HFFc6 (cell line): Measurements from ENCODE around the gene NKD2. TPM values are rescaled to one million over a fixed set of nuclear protein-coding genes. Genes with fewer than 3 reads are reported as not detected.
"Not testable (repeated sequence)": the region's sequence is repeated elsewhere in the genome, so short reads cannot be mapped to it uniquely, and the experiment has no call there.

ENCODE experiments used
- DNase-seq: peaks from one replicate; pipeline ENCODE4 v3.0.0-alpha.2; 2018
- H3K27ac Mint-ChIP-seq: 2 replicates; pipeline ENCODE4 v1.8.0; 2020; ENCODE audit warnings: mild to moderate bottlenecking, mixed read lengths
- H3K27me3 Mint-ChIP-seq: 2 replicates; pipeline ENCODE4 v1.8.0; 2021; ENCODE audit warnings: mild to moderate bottlenecking, moderate library complexity, mixed read lengths; ENCODE audit not compliant: insufficient read depth
- H3K36me3 Mint-ChIP-seq: 2 replicates; pipeline ENCODE4 v1.8.0; 2021; ENCODE audit warnings: low read depth, mixed read lengths
- H3K4me1 Mint-ChIP-seq: 2 replicates; pipeline ENCODE4 v1.8.0; 2020; ENCODE audit warnings: low read depth, mixed read lengths
- H3K4me3 Mint-ChIP-seq: 2 replicates; pipeline ENCODE4 v1.8.0; 2020; ENCODE audit warnings: mild to moderate bottlenecking, moderate library complexity, mixed read lengths
- H3K9me3 Mint-ChIP-seq: 2 replicates; pipeline ENCODE4 v1.8.0; 2020; ENCODE audit warnings: mild to moderate bottlenecking, mixed read lengths
- total RNA-seq, 6 experiments: library from RNA; stranded (reverse); fragmentation: NEBNext Ultra II Directional; extraction: Animal tissue kit (Norgen Biotek cat#: 25700); gene quantifications; 2 replicates in 1 of 6; 3 replicates in 5 of 6; pipeline ENCODE4 v1.2.3, GENCODE V29; 2021
- TF ChIP-seq, protein P1 (sequence below): fragments of 200-600 bp; sonication (generic); IDR thresholded peaks from 2 replicates; pipeline ENCODE4 v1.5.0; 2021; ENCODE audit warnings: antibody characterized with exemption, mild to moderate bottlenecking

The NKD2 gene
- total RNA-seq, 6 experiments from 2014 or later = not detected

DNA sequence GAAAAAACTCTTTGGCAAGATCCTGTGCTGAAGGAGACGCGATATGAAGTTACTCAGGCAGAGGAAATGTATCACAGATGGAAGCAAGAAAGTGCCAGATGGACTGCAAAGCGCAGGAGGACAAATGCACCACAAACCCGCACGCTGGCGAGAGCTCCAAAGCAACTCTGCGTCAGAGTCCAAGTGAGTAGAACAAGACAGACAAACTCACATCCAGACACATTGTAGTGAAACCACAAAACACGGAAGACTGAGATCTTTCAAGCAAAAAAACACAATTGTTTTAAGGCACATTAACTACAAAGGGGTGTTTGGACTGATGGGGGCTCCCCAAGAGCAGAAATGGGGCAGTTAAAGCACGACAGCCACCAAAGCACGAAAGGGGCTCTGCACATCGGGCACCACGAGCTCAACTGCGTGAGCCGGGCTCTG is 39.2 kb upstream of the NKD2 start:
- H3K27me3 Mint-ChIP-seq = peaks cover 58% of the 10 kb centered on the region
- H3K4me1 Mint-ChIP-seq = peaks cover 17% of the 10 kb centered on the region
- DNase-seq = no peak
- no peaks in the 10 kb centered on the region for H3K36me3 Mint-ChIP-seq
- no peak overlapping the region for H3K4me3 Mint-ChIP-seq
- H3K27ac Mint-ChIP-seq = no peak overlapping the region
- TF ChIP-seq, protein P1, sequence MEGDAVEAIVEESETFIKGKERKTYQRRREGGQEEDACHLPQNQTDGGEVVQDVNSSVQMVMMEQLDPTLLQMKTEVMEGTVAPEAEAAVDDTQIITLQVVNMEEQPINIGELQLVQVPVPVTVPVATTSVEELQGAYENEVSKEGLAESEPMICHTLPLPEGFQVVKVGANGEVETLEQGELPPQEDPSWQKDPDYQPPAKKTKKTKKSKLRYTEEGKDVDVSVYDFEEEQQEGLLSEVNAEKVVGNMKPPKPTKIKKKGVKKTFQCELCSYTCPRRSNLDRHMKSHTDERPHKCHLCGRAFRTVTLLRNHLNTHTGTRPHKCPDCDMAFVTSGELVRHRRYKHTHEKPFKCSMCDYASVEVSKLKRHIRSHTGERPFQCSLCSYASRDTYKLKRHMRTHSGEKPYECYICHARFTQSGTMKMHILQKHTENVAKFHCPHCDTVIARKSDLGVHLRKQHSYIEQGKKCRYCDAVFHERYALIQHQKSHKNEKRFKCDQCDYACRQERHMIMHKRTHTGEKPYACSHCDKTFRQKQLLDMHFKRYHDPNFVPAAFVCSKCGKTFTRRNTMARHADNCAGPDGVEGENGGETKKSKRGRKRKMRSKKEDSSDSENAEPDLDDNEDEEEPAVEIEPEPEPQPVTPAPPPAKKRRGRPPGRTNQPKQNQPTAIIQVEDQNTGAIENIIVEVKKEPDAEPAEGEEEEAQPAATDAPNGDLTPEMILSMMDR = no peak
- peaks cover 3% of the 10 kb centered on the region; the same call in 1 of the 2 replicates for H3K9me3 Mint-ChIP-seq

DNA sequence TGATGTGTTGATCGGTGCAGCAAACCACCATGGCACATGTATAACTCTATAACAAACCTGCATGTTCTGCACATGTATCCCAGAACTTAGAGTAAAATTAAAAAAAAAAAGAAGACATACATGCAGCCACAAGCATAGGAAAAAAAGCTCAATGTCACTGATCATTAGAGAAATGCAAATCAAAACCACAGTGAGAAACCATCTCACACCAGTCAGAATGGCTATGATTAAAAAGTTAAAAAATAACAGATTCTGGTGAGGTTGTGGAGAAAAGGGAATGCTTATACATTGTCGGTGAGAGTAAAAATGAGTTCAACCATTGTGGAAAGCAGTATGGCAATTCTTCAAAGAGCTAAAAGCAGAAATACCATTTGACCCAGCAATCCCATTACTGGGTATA is 36.0 kb upstream of the NKD2 start:
- DNase-seq, H3K9me3 Mint-ChIP-seq, H3K36me3 Mint-ChIP-seq, H3K27ac Mint-ChIP-seq, H3K4me1 Mint-ChIP-seq, H3K4me3 Mint-ChIP-seq: not testable (repeated sequence)
- peaks cover 42% of the 10 kb centered on the region for H3K27me3 Mint-ChIP-seq

DNA sequence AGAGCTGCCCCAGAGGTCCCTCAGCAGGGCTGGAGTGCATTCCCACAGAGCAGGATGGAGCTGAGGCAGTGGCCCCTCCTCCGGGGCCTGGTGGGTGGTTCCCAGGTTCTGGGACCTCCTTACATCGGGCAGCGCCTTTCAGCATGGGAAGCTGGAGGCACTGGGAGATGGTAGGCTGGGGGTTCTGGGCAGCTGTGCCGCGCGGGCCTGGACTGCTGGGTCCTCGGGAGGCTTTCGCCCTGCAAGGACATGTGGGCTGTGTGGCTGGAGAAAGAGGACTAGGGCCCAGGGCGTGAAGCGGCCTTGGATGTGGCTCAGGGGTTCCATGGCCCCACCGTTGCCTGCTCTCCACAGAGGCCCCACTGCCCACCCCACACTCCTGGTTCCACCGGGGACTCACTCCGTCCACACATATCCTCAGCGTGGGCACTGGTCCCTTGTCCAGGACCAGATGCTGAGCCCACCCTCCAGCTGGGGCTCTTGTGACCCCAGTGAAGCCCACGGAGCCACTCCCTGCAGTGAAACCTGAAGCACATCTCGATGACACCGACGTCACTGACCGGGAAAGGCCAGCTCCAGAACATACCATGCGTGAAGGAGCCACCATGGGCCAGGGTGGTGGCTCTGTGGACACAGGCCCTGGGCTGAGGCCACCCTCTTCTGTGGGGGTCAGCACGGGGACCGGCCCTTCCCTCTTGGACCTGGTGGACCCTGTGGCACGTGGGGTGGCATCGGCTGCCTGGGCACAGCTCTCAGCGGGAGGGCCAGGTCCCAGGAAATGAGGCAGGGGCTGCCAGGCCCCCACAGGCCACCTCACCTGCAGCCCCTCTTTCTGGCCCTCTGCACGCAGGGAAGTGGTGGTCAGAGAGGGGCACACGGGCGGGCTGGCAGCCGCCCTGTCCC is 31.5 kb upstream of the NKD2 start:
- no peak overlapping the region for H3K27ac Mint-ChIP-seq
- peaks cover 17% of the 10 kb centered on the region for H3K4me1 Mint-ChIP-seq
- H3K36me3 Mint-ChIP-seq = no peaks in the 10 kb centered on the region
- no peak for DNase-seq
- H3K27me3 Mint-ChIP-seq = peaks cover 32% of the 10 kb centered on the region
- H3K9me3 Mint-ChIP-seq = no peaks in the 10 kb centered on the region
- H3K4me3 Mint-ChIP-seq = no peak overlapping the region
- TF ChIP-seq, protein P1 = no peak

DNA sequence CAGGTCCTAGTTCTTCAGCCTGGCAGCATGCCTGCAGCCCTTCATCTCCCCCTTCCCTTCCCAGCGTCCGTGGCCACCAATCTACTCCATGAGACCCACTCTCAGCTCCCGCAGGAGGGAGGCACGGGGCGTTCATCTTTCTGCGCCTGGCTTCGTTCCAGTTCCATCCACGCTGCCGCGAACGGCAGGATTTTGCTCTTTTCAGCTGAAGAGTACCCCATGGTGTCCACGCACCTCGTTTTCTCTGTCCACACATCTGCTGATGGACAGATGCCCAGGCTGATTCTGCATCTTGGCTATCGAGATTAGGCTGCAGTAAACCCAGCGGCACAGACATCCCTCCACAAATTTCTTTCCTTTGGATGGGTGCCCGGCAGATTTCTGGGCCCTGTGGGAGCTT is 30.5 kb upstream of the NKD2 start:
- no peaks in the 10 kb centered on the region for H3K36me3 Mint-ChIP-seq
- H3K4me3 Mint-ChIP-seq = no peak overlapping the region
- no peak overlapping the region for H3K27ac Mint-ChIP-seq

DNA sequence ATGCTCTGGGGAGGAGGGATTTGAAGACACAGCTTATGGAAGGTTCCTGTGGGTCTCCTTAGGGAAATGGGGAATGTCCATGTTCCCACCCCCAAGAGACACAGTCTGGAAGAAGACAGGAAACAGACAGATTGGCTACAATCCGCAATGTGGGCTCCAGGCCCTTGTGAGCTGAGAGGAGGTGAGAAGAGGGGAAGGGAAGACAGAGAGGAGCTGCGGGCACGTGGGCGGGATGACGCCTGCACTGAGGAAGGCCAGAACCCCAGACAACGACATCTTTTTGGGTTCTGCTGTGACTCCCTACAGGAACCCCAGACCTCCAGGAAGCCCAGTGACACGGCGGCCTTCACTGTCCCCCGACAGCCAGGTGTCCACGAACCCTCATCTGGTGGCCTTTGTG is 29.9 kb upstream of the NKD2 start:
- H3K4me1 Mint-ChIP-seq = peaks cover 17% of the 10 kb centered on the region
- H3K27me3 Mint-ChIP-seq = peaks cover 29% of the 10 kb centered on the region
- no peak for DNase-seq
- no peak overlapping the region for H3K4me3 Mint-ChIP-seq
- H3K36me3 Mint-ChIP-seq = no peaks in the 10 kb centered on the region
- TF ChIP-seq, protein P1 = no peak
- no peak overlapping the region for H3K27ac Mint-ChIP-seq
- no peaks in the 10 kb centered on the region; the same call in 1 of the 2 replicates for H3K9me3 Mint-ChIP-seq

More for the DNA sequence above, 30.5 kb upstream of the NKD2 start:
- TF ChIP-seq, protein P1 = no peak
- Mint-ChIP-seq H3K9me3 (no peaks in the 10 kb centered on the region), H3K4me1 (peaks cover 17% of the 10 kb centered on the region), H3K27me3 (peaks cover 28% of the 10 kb centered on the region)
- DNase-seq = no peak

DNA sequence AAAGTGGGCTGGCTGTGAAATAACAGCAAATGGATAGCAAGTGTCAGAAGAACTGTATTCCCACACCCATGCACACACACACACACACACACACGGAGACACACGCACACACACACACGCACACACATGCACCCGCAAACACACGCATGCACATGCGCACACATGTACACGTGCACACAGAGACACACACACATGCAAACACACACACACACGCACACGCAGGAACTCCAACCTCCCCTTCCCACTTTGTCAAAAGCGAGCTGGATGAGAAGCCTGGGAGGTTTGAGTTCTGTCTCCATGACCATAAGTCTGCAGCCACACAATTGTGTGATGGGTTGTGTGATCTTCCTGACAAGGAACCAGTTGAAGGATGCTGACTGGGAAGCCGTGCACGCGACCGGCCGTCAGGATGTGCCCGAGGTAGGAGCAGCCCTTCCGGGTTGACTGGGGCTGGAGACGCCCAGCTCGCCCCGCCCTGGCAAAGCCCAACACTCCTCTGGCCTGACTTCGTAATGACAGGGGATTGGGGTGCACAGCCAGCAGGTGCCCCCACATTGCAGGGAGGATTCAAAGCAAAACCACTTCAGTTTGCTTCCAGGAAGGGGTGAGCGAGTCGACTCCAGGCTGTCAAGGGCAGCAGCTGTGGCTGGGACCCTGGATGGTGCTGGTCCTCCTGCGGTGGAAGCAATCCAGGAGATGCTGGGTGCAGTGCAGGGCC is 29.3 kb upstream of the NKD2 start:
- no peaks in the 10 kb centered on the region for H3K36me3 Mint-ChIP-seq
- TF ChIP-seq, protein P1 = no peak
- peaks cover 33% of the 10 kb centered on the region for H3K27me3 Mint-ChIP-seq
- DNase-seq = no peak
- peaks cover 17% of the 10 kb centered on the region for H3K4me1 Mint-ChIP-seq
- no peak overlapping the region for H3K27ac Mint-ChIP-seq
- no peak overlapping the region for H3K4me3 Mint-ChIP-seq
- no peaks in the 10 kb centered on the region; the same call in 1 of the 2 replicates for H3K9me3 Mint-ChIP-seq
